ENCODE results near the gene KATNAL2. TPM values are rescaled to one million over a fixed set of nuclear protein-coding genes. Genes with fewer than 3 reads are reported as not detected.

The KATNAL2 gene
- total RNA-seq, 6 experiments from 2014 or later: 1.2 to 5.1 (median 2.7) TPM

GRCh38 chr18:46892842-46893241 lies 24.6 kb upstream of the KATNAL2 start:
- WGBS (ENCODE audit: insufficient coverage, low coverage, low lambda C conversion rate, missing lambda C conversion rate): 84% methylated on average over 1 of the region's 1 CpG
- TF ChIP-seq, protein P1, sequence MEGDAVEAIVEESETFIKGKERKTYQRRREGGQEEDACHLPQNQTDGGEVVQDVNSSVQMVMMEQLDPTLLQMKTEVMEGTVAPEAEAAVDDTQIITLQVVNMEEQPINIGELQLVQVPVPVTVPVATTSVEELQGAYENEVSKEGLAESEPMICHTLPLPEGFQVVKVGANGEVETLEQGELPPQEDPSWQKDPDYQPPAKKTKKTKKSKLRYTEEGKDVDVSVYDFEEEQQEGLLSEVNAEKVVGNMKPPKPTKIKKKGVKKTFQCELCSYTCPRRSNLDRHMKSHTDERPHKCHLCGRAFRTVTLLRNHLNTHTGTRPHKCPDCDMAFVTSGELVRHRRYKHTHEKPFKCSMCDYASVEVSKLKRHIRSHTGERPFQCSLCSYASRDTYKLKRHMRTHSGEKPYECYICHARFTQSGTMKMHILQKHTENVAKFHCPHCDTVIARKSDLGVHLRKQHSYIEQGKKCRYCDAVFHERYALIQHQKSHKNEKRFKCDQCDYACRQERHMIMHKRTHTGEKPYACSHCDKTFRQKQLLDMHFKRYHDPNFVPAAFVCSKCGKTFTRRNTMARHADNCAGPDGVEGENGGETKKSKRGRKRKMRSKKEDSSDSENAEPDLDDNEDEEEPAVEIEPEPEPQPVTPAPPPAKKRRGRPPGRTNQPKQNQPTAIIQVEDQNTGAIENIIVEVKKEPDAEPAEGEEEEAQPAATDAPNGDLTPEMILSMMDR (IDR thresholded peaks at IDR 0.05): no peak
- TF ChIP-seq POLR2A (IDR thresholded peaks at IDR 0.05): no peak

DNA sequence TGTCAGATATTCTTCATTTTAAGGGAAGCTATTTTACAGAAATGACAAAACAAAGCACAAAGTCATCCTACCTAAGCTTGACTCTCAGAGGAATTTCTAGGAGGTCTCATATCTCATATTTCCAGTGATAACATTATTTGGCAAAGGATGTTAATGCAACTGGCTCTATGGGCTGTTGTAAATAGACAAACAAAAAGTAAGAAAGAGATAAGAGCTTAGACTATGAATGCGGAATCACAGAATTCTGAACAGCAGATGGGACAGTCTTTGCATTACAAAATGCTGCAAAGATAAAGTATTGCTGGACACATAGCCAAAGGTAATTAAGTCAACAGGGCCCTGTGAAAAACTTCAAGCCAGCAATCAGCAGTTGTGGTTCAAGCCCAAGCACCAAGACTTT lies 24.0 kb upstream of the KATNAL2 start:
- DNase-seq (no peak), ATAC-seq (no peak)
- intact Hi-C loops (cut with DNase I): no loop called here
- 82% methylated on average over 1 of the region's 1 CpG for WGBS (ENCODE audit: insufficient coverage, low coverage, low lambda C conversion rate, missing lambda C conversion rate)
- Histone ChIP-seq H3K4me1 (no peaks in the 10 kb centered on the region), H3K36me3 (peaks cover 0 to 6% (median 0%) of the 10 kb centered on the region in 4 donors), H3K27me3 (no peaks in the 10 kb centered on the region), H3K27ac (no peak overlapping the region), H3K9me3 (peaks cover 0 to 4% (median 2%) of the 10 kb centered on the region in 4 donors), H3K4me3 (no peak overlapping the region)
- TF ChIP-seq, protein P1 (IDR thresholded peaks at IDR 0.05): no peak
- no peak for TF ChIP-seq POLR2A (IDR thresholded peaks at IDR 0.05)

More at GRCh38 chr18:46892842-46893241, 24.6 kb upstream of the KATNAL2 start:
- intact Hi-C loops (cut with DNase I): no loop called here
- Histone ChIP-seq H3K4me3 (no peak overlapping the region), H3K27ac (no peak overlapping the region), H3K4me1 (no peaks in the 10 kb centered on the region), H3K27me3 (no peaks in the 10 kb centered on the region), H3K9me3 (peaks cover 0 to 7% (median 2%) of the 10 kb centered on the region in 4 donors), H3K36me3 (peaks cover 0 to 6% (median 0%) of the 10 kb centered on the region in 4 donors)
- ATAC-seq: no peak
- no peak for DNase-seq

DNA sequence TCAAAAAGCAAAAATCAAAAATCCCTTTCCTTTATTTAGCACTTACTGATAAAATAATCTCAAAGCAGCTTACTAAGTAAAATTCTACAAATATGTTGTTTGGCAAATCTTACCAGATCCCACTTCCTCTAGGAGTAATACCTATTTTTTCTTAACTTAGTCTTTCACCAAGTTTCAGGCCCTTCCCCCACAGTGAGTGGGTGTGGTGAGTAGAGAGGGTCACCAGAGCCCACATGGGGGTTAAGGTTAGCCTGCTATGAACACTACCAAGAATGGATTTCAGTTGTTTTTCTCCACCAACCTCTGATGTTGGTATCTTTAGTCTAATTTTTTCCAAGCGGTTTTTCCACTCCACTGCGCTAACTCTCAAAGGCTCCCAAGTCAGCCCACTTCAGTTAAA lies 23.3 kb upstream of the KATNAL2 start:
- Histone ChIP-seq H3K27ac (no peak overlapping the region), H3K9me3 (peaks cover 0 to 3% (median 0%) of the 10 kb centered on the region in 4 donors), H3K4me3 (no peak overlapping the region), H3K27me3 (no peaks in the 10 kb centered on the region), H3K36me3 (peaks cover 0 to 3% (median 0%) of the 10 kb centered on the region in 4 donors), H3K4me1 (no peaks in the 10 kb centered on the region)
- intact Hi-C loops (cut with DNase I): no loop called here
- TF ChIP-seq POLR2A (IDR thresholded peaks at IDR 0.05): no peak
- TF ChIP-seq, protein P1 (IDR thresholded peaks at IDR 0.05): no peak
- whole genome bisulfite sequencing (ENCODE audit: insufficient coverage, low coverage, low lambda C conversion rate, missing lambda C conversion rate): 97% methylated on average over 2 of the region's 2 CpGs
- ATAC-seq (no peak), DNase-seq (no peak)

GRCh38 chr18:46899274-46899948 lies 18.0 kb upstream of the KATNAL2 start:
- Histone ChIP-seq H3K4me3 (no peak overlapping the region), H3K9me3 (no peaks in the 10 kb centered on the region), H3K27me3 (no peaks in the 10 kb centered on the region), H3K36me3 (no peaks in the 10 kb centered on the region), H3K4me1 (no peaks in the 10 kb centered on the region), H3K27ac (no peak overlapping the region)
- ATAC-seq (no peak), DNase-seq (no peak)
- intact Hi-C loops (cut with DNase I): no loop called here
- WGBS (ENCODE audit: insufficient coverage, low coverage, low lambda C conversion rate, missing lambda C conversion rate): 90% methylated on average over 1 of the region's 2 CpGs
- TF ChIP-seq POLR2A (IDR thresholded peaks at IDR 0.05): no peak
- TF ChIP-seq, protein P1 (IDR thresholded peaks at IDR 0.05): no peak
